Activated T-helper 1 cell treated with anti-CD3 and anti-CD28 coated beads, Interleukin-12 subunit alpha, Interleukin-12 subunit beta, Interleukin-2, Interleukin-4 antibody, amounts not matched to agents 30 ng/mL and 10 ng/mL and 1 ng/mL, durations not matched to agents 14 hours and 24 hours and 36 hours (primary cell): Measurements from ENCODE around the gene FUT2. TPM values are rescaled to one million over a fixed set of nuclear protein-coding genes. Genes with fewer than 3 reads are reported as not detected.
A peak's percentile ranks its signal among the peaks of the same experiment; 100 is the strongest.
"Not testable (repeated sequence)": the region's sequence is repeated elsewhere in the genome, so short reads cannot be mapped to it uniquely, and the experiment has no call there.

Experiments used
- DNase-seq: peaks from one replicate; pipeline ENCODE4 v3.0.0; 2021; ENCODE audit warnings: low spot score
- H3K27ac Mint-ChIP-seq: one replicate; pipeline ENCODE4 v1.8.0; 2021; ENCODE audit warnings: mild to moderate bottlenecking, mixed read lengths
- H3K27me3 Mint-ChIP-seq: one replicate; pipeline ENCODE4 v1.8.0; 2022; ENCODE audit warnings: mild to moderate bottlenecking, moderate library complexity, mixed read lengths; ENCODE audit not compliant: insufficient read depth
- H3K36me3 Mint-ChIP-seq: one replicate; pipeline ENCODE4 v1.8.0; 2021; ENCODE audit warnings: low read depth, mixed read lengths
- H3K4me1 Mint-ChIP-seq: one replicate; pipeline ENCODE4 v1.8.0; 2021; ENCODE audit warnings: low read depth, mixed read lengths
- H3K4me3 Mint-ChIP-seq: one replicate; pipeline ENCODE4 v1.8.0; 2021; ENCODE audit warnings: mild to moderate bottlenecking, moderate library complexity, mixed read lengths
- H3K9me3 Mint-ChIP-seq: one replicate; pipeline ENCODE4 v1.8.0; 2021; ENCODE audit warnings: mixed read lengths
- intact Hi-C: fragments of 100-400 bp; cut with micrococcal nuclease; formaldehyde crosslinking; loops from one replicate; pipeline ENCODE4 v1.15.1; 2024
- total RNA-seq: library from RNA; stranded (reverse); gene quantifications from 2 replicates; pipeline ENCODE4 v1.2.3, GENCODE V29; 2022

Gene FUT2
- total RNA-seq, 1 donor from 2014 or later = not detected

- H3K27ac Mint-ChIP-seq = no peak overlapping the region
Measured at GRCh38 chr19:48674216-48674809, 21.5 kb upstream of the FUT2 start.

DNA sequence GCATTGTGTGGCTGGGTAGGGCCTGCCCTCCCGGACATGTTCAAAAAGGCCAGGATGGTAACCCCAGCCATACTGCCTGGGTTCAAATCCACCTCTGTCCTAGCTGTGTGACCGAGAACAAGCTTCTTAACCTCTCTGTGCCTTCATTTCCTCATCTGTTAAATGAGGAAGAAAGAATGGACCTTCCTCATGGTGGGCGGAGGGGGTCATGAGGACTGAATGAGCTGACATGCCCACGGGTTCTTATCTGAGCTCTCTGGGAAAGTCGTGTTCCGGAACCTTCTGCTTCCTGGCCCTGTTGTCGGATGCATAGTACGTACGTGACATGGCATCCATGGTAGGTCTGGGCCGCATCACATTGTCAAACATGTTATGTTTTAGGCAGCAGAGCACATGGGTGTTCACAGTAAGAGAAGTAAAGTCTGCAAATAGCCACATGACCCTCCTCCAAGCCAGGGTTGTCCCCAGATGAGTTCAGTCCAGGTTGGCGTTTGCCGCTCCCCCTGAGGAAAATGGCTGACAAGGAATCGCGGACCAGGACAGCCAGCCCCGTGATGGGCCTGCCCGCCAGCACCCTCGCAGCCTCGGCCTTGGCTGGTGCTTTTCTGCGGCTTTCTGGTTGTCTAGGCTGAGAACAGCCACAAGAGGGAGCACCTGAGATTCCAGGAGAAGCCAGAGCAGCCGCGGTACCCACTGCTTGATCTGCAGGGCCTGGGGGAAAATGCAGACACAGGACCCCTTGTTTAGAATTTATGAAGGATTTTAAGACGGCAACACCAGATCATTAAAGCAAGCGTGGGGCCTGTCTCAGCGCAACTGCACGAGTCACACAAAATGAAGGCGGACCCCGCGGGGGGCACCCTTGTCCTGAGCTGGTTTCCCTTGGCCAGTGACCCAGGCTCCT lies 20.6 kb upstream of the FUT2 start:
- intact Hi-C loops = loop anchor here (1.0 to 2.0 kb wide), 3 partner anchors 14 to 64 kb away; partner anchors contain the start of gene CA11
- H3K27me3 Mint-ChIP-seq = peaks cover 4% of the 10 kb centered on the region
- no peaks in the 10 kb centered on the region for H3K36me3 Mint-ChIP-seq
- peak; percentile 69 for DNase-seq
- no peaks in the 10 kb centered on the region for H3K9me3 Mint-ChIP-seq
- H3K27ac Mint-ChIP-seq = no peak overlapping the region
- H3K4me1 Mint-ChIP-seq = peaks cover 8% of the 10 kb centered on the region
- H3K4me3 Mint-ChIP-seq = no peak overlapping the region

More at GRCh38 chr19:48674216-48674809, 21.5 kb upstream of the FUT2 start:
- no peaks in the 10 kb centered on the region for H3K36me3 Mint-ChIP-seq
- intact Hi-C loops = loop anchor here (2.0 kb wide), 1 partner anchor 64 kb away; no protein-coding TSS in a partner anchor
- peaks cover 4% of the 10 kb centered on the region for H3K27me3 Mint-ChIP-seq
- H3K4me1 Mint-ChIP-seq = peaks cover 8% of the 10 kb centered on the region
- no peak overlapping the region for H3K4me3 Mint-ChIP-seq
- H3K9me3 Mint-ChIP-seq = no peaks in the 10 kb centered on the region
- DNase-seq = no peak

- H3K9me3 Mint-ChIP-seq = no peaks in the 10 kb centered on the region
- no peak overlapping the region for H3K27ac Mint-ChIP-seq
- intact Hi-C loops = no loop called here
- H3K27me3 Mint-ChIP-seq = peaks cover 4% of the 10 kb centered on the region
- H3K4me3 Mint-ChIP-seq = no peak overlapping the region
- H3K36me3 Mint-ChIP-seq = no peaks in the 10 kb centered on the region
- no peak for DNase-seq
- H3K4me1 Mint-ChIP-seq = peaks cover 8% of the 10 kb centered on the region
Measured at GRCh38 chr19:48676487-48676886, 19.3 kb upstream of the FUT2 start.

DNA sequence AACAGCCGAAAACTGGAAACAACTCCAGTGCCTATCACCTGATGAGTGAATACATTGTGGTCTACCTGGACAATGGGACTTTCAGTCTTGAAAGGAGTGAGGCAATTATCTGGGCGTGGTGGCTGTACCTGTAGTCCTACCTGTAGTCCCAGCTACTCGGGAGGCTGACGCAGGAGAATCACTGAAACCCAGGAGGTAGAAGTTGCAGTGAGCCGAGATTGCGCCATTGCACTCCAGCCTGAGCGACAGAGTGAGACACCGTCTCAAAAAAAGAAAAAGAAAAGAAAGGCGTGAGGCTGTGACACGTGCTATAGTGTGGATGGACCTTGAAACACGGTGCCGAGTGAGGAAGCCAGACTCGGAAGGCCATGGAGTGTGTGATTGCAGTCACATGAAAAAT lies 18.9 kb upstream of the FUT2 start:
- Mint-ChIP-seq H3K9me3 (no peaks in the 10 kb centered on the region), H3K4me3 (no peak overlapping the region), H3K27ac (no peak overlapping the region), H3K36me3 (no peaks in the 10 kb centered on the region), H3K4me1 (peaks cover 8% of the 10 kb centered on the region), H3K27me3 (peaks cover 4% of the 10 kb centered on the region)
- intact Hi-C loops = no loop called here
- DNase-seq = no peak

GRCh38 chr19:48678201-48678600 lies 17.6 kb upstream of the FUT2 start:
- Mint-ChIP-seq H3K27ac (no peak overlapping the region), H3K4me1 (peaks cover 8% of the 10 kb centered on the region), H3K27me3 (peaks cover 4% of the 10 kb centered on the region), H3K9me3 (no peaks in the 10 kb centered on the region), H3K4me3 (no peak overlapping the region), H3K36me3 (no peaks in the 10 kb centered on the region)
- intact Hi-C loops = no loop called here
- DNase-seq = no peak

- intact Hi-C loops, H3K9me3 Mint-ChIP-seq, H3K27ac Mint-ChIP-seq, H3K27me3 Mint-ChIP-seq, DNase-seq, H3K36me3 Mint-ChIP-seq, H3K4me3 Mint-ChIP-seq, H3K4me1 Mint-ChIP-seq: not testable (repeated sequence)
Measured at GRCh38 chr19:48680006-48680405, 15.8 kb upstream of the FUT2 start.

GRCh38 chr19:48680436-48681126 lies 15.2 kb upstream of the FUT2 start:
- H3K27me3 Mint-ChIP-seq = peaks cover 2% of the 10 kb centered on the region
- no peak for DNase-seq
- intact Hi-C loops = no loop called here
- peaks cover 1% of the 10 kb centered on the region for H3K4me1 Mint-ChIP-seq
- no peaks in the 10 kb centered on the region for H3K9me3 Mint-ChIP-seq
- H3K4me3 Mint-ChIP-seq = no peak overlapping the region
- H3K36me3 Mint-ChIP-seq = no peaks in the 10 kb centered on the region
- H3K27ac Mint-ChIP-seq = no peak overlapping the region

DNA sequence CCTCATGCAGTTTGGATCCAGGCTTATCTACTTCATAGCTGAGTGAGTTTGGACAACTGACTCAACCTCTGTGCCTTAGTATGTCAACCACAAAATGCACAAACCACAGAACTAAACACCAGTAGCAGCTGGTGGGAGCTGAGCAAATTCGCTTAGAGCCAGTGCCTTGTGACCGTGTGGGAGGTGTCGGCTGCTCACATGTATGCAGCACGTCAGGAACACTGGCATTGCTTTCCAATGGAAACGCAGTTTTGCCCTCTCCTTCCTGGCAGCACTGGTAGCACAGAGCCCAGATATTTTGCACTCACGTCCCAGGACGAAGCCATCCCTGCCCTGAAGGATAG lies 14.7 kb upstream of the FUT2 start:
- intact Hi-C loops = no loop called here
- H3K9me3 Mint-ChIP-seq = no peaks in the 10 kb centered on the region
- no peak for DNase-seq
- no peak overlapping the region for H3K4me3 Mint-ChIP-seq
- no peaks in the 10 kb centered on the region for H3K4me1 Mint-ChIP-seq
- H3K27ac Mint-ChIP-seq = no peak overlapping the region
- H3K36me3 Mint-ChIP-seq = no peaks in the 10 kb centered on the region
- peaks cover 2% of the 10 kb centered on the region for H3K27me3 Mint-ChIP-seq

DNA sequence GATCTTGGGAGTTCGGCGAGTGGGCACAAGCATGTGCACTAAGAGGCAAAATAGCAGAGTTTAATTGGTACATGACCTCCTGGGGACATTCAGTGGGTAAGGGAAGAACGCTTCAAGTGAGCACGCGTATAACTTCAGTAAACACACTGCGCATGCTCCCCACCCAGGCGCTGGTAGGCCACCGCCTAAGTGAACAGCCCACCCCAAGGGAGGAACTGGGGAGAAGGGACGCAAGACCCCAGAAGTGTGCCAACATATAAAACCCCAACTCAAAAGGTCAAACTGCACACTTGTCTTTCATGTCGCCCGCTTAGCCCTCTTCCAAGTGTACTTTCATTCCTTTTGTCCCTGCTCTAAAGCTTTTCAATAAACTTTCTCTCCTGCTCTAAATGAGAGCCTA lies 12.4 kb upstream of the FUT2 start:
- H3K36me3 Mint-ChIP-seq = no peaks in the 10 kb centered on the region
- H3K4me3 Mint-ChIP-seq = no peak overlapping the region
- DNase-seq = no peak
- H3K4me1 Mint-ChIP-seq = no peaks in the 10 kb centered on the region
- H3K27ac Mint-ChIP-seq = no peak overlapping the region
- no peaks in the 10 kb centered on the region for H3K9me3 Mint-ChIP-seq
- intact Hi-C loops = no loop called here
- H3K27me3 Mint-ChIP-seq = no peaks in the 10 kb centered on the region

DNA sequence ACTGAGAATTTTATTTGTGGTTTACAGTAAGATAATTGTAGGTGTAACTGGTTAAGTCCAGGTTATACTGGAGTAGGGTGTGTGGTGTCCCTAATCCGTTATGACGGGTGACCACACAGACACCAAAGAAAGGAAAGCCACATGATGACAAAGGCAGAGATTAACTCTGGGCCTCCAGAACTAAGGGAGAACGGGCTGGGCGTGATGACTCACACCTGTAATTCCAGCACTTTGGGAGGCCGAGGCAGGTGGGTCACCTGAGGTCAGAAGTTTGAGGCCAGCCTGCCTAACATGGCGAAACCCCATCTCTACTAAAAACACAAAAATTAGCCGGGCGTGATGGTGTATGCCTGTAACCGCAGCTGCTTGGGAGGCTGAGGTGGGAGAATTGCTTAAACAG lies 10.2 kb upstream of the FUT2 start:
- no peaks in the 10 kb centered on the region for H3K36me3 Mint-ChIP-seq
- no peak for DNase-seq
- H3K27ac Mint-ChIP-seq = no peak overlapping the region
- no peak overlapping the region for H3K4me3 Mint-ChIP-seq
- intact Hi-C loops = no loop called here
- no peaks in the 10 kb centered on the region for H3K27me3 Mint-ChIP-seq
- no peaks in the 10 kb centered on the region for H3K9me3 Mint-ChIP-seq
- H3K4me1 Mint-ChIP-seq = no peaks in the 10 kb centered on the region

- intact Hi-C loops = no loop called here
- Mint-ChIP-seq H3K27me3 (no peaks in the 10 kb centered on the region), H3K9me3 (no peaks in the 10 kb centered on the region)
Measured at GRCh38 chr19:48686088-48686487, 9.7 kb upstream of the FUT2 start.

GRCh38 chr19:48686637-48687036 lies 9.1 kb upstream of the FUT2 start:
- H3K27me3 Mint-ChIP-seq, H3K36me3 Mint-ChIP-seq, H3K4me1 Mint-ChIP-seq, DNase-seq, H3K4me3 Mint-ChIP-seq, intact Hi-C loops, H3K27ac Mint-ChIP-seq, H3K9me3 Mint-ChIP-seq: not testable (repeated sequence)

More at GRCh38 chr19:48686088-48686487, 9.7 kb upstream of the FUT2 start:
- Mint-ChIP-seq H3K27ac (no peak overlapping the region), H3K4me1 (no peaks in the 10 kb centered on the region), H3K36me3 (no peaks in the 10 kb centered on the region), H3K4me3 (no peak overlapping the region)
- no peak for DNase-seq

DNA sequence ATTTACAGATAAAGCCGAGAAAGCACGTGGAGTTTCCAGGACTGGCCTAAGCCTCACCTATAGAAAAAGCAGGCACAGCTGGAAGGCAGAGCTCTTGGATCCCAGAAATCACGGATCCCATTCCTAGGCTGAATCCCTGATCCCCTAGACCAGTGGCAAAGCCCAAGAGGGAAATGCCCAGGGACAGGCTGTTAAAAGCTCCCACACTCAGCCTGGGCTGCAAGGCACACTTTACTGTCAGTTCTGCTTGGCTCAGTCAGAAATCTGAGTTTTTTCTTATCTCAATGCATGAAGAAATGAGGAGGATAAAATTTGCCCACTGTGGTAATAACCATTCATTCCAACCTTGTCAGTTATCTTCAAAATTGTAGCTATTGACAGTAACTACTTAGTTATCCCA lies 8.0 kb upstream of the FUT2 start:
- Mint-ChIP-seq H3K27me3 (no peaks in the 10 kb centered on the region), H3K4me1 (no peaks in the 10 kb centered on the region), H3K9me3 (no peaks in the 10 kb centered on the region), H3K4me3 (no peak overlapping the region), H3K27ac (no peak overlapping the region), H3K36me3 (no peaks in the 10 kb centered on the region)
- intact Hi-C loops = no loop called here
- no peak for DNase-seq
